OCI-LY3 (cell line): ENCODE results near the gene OLA1.

Experiments used
- H2AFZ ChIP-seq: fragments of 200-600, 300-600 bp; shearing (Covaris generic); 2 replicates; pipeline ENCODE4 v1.6.0; 2014; ENCODE audit warnings: antibody characterized with exemption, low read depth, low read length
- H3K27ac ChIP-seq: fragments of 200-600, 300-600 bp; sonication (generic); 2 replicates; pipeline ENCODE4 v1.5.1; 2014; ENCODE audit warnings: mild to moderate bottlenecking, low read length, moderate library complexity, mixed read lengths
- H3K27me3 ChIP-seq: fragments of 200-600, 300-600 bp; sonication (generic); 2 replicates; pipeline ENCODE4 v1.6.1; 2014; ENCODE audit warnings: low read depth, low read length, mixed read lengths
- H3K36me3 ChIP-seq: fragments of 200-600, 300-600 bp; sonication (generic); replicated peaks from 2 replicates; pipeline ENCODE3; 2014; ENCODE audit warnings: low read depth, low read length, mixed read lengths
- H3K4me1 ChIP-seq: fragments of 300-600, 200-600 bp; sonication (generic); 2 replicates; pipeline ENCODE4 v1.6.1; 2014; ENCODE audit warnings: low read length, mixed read lengths
- H3K4me2 ChIP-seq: fragments of 200-600, 300-600 bp; sonication (generic); 2 replicates; pipeline ENCODE4 v1.6.1; 2014; ENCODE audit warnings: low read length, mixed read lengths
- H3K4me3 ChIP-seq: fragments of 300-600, 200-600 bp; sonication (generic); 2 replicates; pipeline ENCODE4 v1.5.1; 2014; ENCODE audit warnings: antibody characterized with exemption, mild to moderate bottlenecking, low read length, moderate library complexity
- H3K79me2 ChIP-seq: fragments of 300-600, 200-600 bp; shearing (Covaris generic); 2 replicates; pipeline ENCODE4 v1.6.1; 2014; ENCODE audit warnings: mild to moderate bottlenecking, low read length, mixed read lengths
- H3K9ac ChIP-seq: fragments of 300-600, 200-600 bp; shearing (Covaris generic); 2 replicates; pipeline ENCODE4 v1.6.0; 2014; ENCODE audit warnings: mild to moderate bottlenecking, low read length, moderate library complexity
- H3K9me3 ChIP-seq: fragments of 200-600, 300-600 bp; shearing (Covaris generic); 2 replicates; pipeline ENCODE4 v1.6.1; 2014; ENCODE audit warnings: low read length, mixed read lengths; ENCODE audit not compliant: insufficient read depth
- H4K20me1 ChIP-seq: fragments of 200-600, 300-600 bp; sonication (generic); 2 replicates; pipeline ENCODE4 v1.6.1; 2016; ENCODE audit warnings: low read length, mixed read lengths; ENCODE audit not compliant: insufficient read depth
- EZH2phosphoT487 ChIP-seq: fragments of 200-600 bp; shearing (Covaris generic); IDR thresholded peaks from 2 replicates; pipeline ENCODE4 v1.6.1; 2018; ENCODE audit warnings: antibody characterized with exemption, mixed run types, low read depth
- TF ChIP-seq, protein P1 (sequence below): fragments of 200-600, 300-600 bp; sonication (generic); IDR thresholded peaks from 2 replicates; pipeline ENCODE4 v1.5.1; 2014; ENCODE audit warnings: antibody characterized with exemption, low read length, low read depth

OLA1 gene

DNA sequence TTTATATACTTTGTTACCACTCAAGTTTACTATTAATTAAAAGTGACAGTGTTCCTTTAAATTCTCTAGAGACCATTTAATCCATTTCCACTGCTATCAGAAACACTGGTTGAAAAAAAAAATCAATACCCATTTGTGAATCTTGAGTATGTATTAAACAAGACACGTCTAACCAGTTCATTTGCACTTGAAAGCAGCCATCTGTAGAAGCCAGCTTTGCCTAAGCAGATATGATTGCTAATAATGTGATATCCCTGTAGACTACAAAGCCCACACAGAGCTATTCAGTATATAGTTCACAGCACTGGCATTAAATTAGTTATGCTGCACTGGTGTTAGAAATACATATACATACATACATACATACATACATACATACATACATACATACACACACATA lies 171.4 kb downstream of the OLA1 start:
- no peak overlapping the region for H3K9ac ChIP-seq
- peaks cover 10% of the 10 kb centered on the region for H3K36me3 ChIP-seq
- no peak overlapping the region for H2AFZ ChIP-seq
- no peaks in the 10 kb centered on the region for H3K27me3 ChIP-seq
- no peaks in the 10 kb centered on the region for H3K9me3 ChIP-seq
- no peaks in the 10 kb centered on the region for H3K4me1 ChIP-seq
- H3K4me2 ChIP-seq, result no peak overlapping the region
- no peaks in the 10 kb centered on the region for H3K79me2 ChIP-seq
- H3K27ac ChIP-seq, result no peak overlapping the region
- H3K4me3 ChIP-seq, result no peak overlapping the region
- H4K20me1 ChIP-seq, result no peaks in the 10 kb centered on the region
- no peak for TF ChIP-seq EZH2phosphoT487
- TF ChIP-seq, protein P1, sequence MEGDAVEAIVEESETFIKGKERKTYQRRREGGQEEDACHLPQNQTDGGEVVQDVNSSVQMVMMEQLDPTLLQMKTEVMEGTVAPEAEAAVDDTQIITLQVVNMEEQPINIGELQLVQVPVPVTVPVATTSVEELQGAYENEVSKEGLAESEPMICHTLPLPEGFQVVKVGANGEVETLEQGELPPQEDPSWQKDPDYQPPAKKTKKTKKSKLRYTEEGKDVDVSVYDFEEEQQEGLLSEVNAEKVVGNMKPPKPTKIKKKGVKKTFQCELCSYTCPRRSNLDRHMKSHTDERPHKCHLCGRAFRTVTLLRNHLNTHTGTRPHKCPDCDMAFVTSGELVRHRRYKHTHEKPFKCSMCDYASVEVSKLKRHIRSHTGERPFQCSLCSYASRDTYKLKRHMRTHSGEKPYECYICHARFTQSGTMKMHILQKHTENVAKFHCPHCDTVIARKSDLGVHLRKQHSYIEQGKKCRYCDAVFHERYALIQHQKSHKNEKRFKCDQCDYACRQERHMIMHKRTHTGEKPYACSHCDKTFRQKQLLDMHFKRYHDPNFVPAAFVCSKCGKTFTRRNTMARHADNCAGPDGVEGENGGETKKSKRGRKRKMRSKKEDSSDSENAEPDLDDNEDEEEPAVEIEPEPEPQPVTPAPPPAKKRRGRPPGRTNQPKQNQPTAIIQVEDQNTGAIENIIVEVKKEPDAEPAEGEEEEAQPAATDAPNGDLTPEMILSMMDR, result no peak

DNA sequence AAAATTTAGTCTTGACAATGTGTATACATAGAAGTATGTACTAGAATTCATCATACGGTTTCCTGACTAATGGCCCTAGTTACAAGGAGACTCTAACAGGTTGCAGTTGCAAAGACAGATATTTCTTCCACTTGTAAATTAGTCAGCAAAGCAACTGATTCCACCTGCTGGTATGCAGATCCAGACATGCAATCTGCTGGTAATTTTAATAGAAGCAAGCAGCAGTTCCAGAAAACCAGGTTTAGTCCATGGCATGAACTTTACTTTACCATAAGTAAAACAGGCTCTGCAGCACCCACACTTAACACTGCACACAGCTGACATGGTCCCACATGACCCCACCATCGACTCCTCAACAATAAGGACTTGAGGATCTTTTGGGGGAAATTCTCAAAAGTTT lies 172.3 kb downstream of the OLA1 start:
- peaks cover 10% of the 10 kb centered on the region for H3K36me3 ChIP-seq
- TF ChIP-seq, protein P1, result peak; percentile 12; the same call in 1 of the 2 replicates
- TF ChIP-seq EZH2phosphoT487, result no peak
- no peaks in the 10 kb centered on the region for H3K27me3 ChIP-seq
- H3K79me2 ChIP-seq, result no peaks in the 10 kb centered on the region
- no peak overlapping the region for H2AFZ ChIP-seq
- no peak overlapping the region for H3K4me2 ChIP-seq
- H3K27ac ChIP-seq, result no peak overlapping the region
- H3K4me3 ChIP-seq, result no peak overlapping the region
- H3K9ac ChIP-seq, result no peak overlapping the region
- no peaks in the 10 kb centered on the region for H3K4me1 ChIP-seq
- H3K9me3 ChIP-seq, result no peaks in the 10 kb centered on the region
- no peaks in the 10 kb centered on the region for H4K20me1 ChIP-seq

DNA sequence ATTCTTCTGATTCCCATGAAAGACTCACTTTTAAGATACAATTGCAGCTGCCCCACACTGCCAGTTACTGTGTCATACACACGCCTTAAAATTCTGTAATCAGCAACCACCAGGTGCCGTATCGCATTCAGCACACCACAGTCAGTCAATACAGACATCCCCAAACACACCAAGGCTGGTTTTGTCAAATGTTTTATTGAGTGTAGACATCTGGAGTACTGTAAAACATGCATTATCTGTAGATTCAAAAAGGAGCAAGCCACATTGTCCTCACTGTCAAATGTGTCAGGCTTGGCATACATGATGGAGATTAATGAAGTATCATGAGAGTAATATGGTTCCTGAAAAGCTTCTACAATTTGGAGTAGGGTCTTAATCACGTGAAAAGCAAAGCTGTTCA lies 173.5 kb downstream of the OLA1 start:
- TF ChIP-seq, protein P1, result no peak
- TF ChIP-seq EZH2phosphoT487, result no peak
- no peaks in the 10 kb centered on the region for H3K79me2 ChIP-seq
- no peaks in the 10 kb centered on the region for H3K4me1 ChIP-seq
- H3K4me2 ChIP-seq, result no peak overlapping the region
- H3K36me3 ChIP-seq, result peaks cover 7% of the 10 kb centered on the region
- H3K9ac ChIP-seq, result no peak overlapping the region
- no peaks in the 10 kb centered on the region for H3K27me3 ChIP-seq
- no peak overlapping the region for H2AFZ ChIP-seq
- H3K4me3 ChIP-seq, result no peak overlapping the region
- no peaks in the 10 kb centered on the region for H3K9me3 ChIP-seq
- H4K20me1 ChIP-seq, result no peaks in the 10 kb centered on the region
- H3K27ac ChIP-seq, result no peak overlapping the region

DNA sequence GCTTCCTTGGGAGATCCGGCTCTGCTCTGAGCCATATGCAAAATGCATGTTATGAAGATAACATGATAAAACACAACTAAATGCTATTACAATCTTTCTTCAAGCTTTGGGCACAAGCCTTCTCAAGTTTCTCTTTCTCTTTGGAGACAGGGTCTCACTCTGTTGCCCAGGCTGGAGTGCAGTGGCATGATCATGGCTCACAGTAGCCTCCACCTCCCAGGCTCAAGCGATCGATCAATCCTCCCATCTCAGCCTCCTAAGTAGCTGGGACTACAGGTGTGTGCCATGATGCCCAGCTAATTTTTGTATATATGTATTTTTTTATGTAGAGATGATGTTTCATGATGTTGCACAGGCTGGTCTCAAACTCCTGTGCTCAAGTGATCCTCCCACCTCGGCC lies 175.5 kb downstream of the OLA1 start:
- Histone ChIP-seq H4K20me1 (no peaks in the 10 kb centered on the region), H3K36me3 (peaks cover 7% of the 10 kb centered on the region), H3K27me3 (no peaks in the 10 kb centered on the region), H3K4me2 (no peak overlapping the region), H3K9ac (no peak overlapping the region), H3K4me3 (no peak overlapping the region), H3K27ac (no peak overlapping the region), H3K79me2 (no peaks in the 10 kb centered on the region), H3K4me1 (no peaks in the 10 kb centered on the region), H2AFZ (no peak overlapping the region), H3K9me3 (no peaks in the 10 kb centered on the region)
- TF ChIP-seq EZH2phosphoT487, result no peak
- TF ChIP-seq, protein P1, result no peak
